ENCODE data around the gene WDR62. TPM values are rescaled to one million over a fixed set of nuclear protein-coding genes. Genes with fewer than 3 reads are reported as not detected.

The WDR62 gene
- total RNA-seq, 4 donors from 2014 or later: 0.78 to 1.8 (median 0.84) TPM

- intact Hi-C loops (cut with DNase I): no loop called here
- Histone ChIP-seq H3K27ac (peak overlapping the region; percentile 49 to 76 (median 64)), H3K4me3 (replicated peaks in 1 of 3) (no peak overlapping the region), H3K9me3 (no peaks in the 10 kb centered on the region), H3K27me3 (no peaks in the 10 kb centered on the region), H3K4me1 (peaks cover 5 to 27% of the 10 kb centered on the region in 2 donors), H3K36me3 (peaks cover 0 to 4% of the 10 kb centered on the region in 2 donors)
- peak; percentile 89 to 90 for DNase-seq
- TF ChIP-seq, protein P1, sequence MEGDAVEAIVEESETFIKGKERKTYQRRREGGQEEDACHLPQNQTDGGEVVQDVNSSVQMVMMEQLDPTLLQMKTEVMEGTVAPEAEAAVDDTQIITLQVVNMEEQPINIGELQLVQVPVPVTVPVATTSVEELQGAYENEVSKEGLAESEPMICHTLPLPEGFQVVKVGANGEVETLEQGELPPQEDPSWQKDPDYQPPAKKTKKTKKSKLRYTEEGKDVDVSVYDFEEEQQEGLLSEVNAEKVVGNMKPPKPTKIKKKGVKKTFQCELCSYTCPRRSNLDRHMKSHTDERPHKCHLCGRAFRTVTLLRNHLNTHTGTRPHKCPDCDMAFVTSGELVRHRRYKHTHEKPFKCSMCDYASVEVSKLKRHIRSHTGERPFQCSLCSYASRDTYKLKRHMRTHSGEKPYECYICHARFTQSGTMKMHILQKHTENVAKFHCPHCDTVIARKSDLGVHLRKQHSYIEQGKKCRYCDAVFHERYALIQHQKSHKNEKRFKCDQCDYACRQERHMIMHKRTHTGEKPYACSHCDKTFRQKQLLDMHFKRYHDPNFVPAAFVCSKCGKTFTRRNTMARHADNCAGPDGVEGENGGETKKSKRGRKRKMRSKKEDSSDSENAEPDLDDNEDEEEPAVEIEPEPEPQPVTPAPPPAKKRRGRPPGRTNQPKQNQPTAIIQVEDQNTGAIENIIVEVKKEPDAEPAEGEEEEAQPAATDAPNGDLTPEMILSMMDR (IDR thresholded peaks at IDR 0.05): no peak
- TF ChIP-seq POLR2A (IDR thresholded peaks at IDR 0.05): no peak
- WGBS, 2 donors: 59 to 62% methylated on average over 12 of the region's 12 CpGs
Observed at GRCh38 chr19:36136964-36137686, 82.4 kb downstream of the WDR62 start.

DNA sequence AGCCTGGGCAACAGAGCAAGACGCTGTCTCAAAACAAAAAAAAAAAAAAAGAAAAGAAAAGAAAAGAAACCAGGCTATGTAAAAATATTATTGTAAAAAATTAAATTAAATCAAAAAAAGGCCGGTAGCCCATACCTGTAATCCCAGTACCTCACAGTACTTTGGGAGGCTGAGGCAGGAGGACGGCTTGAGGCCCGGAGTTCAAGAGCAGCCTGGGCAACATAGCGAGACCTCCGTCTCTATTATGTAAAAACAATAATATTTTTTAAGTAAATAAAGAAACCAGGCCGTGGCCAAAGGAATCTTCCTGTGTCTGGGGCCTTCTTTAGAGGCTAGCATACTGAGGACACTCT lies 84.4 kb downstream of the WDR62 start:
- Histone ChIP-seq H3K4me3 (replicated peaks in 1 of 3) (peak overlapping the region in 2 of 3 donors; percentile 68 to 85), H3K27ac (peak overlapping the region; percentile 91 to 97 (median 96)), H3K36me3 (peaks cover 12 to 18% of the 10 kb centered on the region in 2 donors), H3K9me3 (no peaks in the 10 kb centered on the region), H3K4me1 (peaks cover 5 to 26% of the 10 kb centered on the region in 2 donors), H3K27me3 (no peaks in the 10 kb centered on the region)
- intact Hi-C loops (cut with DNase I): no loop called here
- 66 to 68% methylated on average over 7 of the region's 7 CpGs for WGBS, 2 donors
- no peak for TF ChIP-seq POLR2A (IDR thresholded peaks at IDR 0.05)
- DNase-seq: no peak

GRCh38 chr19:36139473-36140303 lies 85.0 kb downstream of the WDR62 start, which contains the start of gene CAPNS1:
CAPNS1 (plus strand) TSS chr19:36140066; CDS start chr19:36141012, 946 bp downstream.
- intact Hi-C loops (cut with DNase I): no loop called here
- DNase-seq: peak; percentile 98
- Histone ChIP-seq H3K4me3 (replicated peaks in 1 of 3) (peak within 1 kb of the TSS; percentile 16 to 85 (median 68)), H3K27ac (peak within 1 kb of the TSS; percentile 91 to 97 (median 96)), H3K36me3 (peaks cover 15 to 23% of the 10 kb centered on the region in 2 donors), H3K4me1 (peaks cover 5 to 26% of the 10 kb centered on the region in 2 donors), H3K9me3 (no peaks in the 10 kb centered on the region), H3K27me3 (no peaks in the 10 kb centered on the region)
- WGBS, 2 donors: 1 to 2% methylated on average over 25 to 34 of the region's 75 CpGs
- TF ChIP-seq POLR2A (IDR thresholded peaks at IDR 0.05): peak; percentile 84 to 93
- TF ChIP-seq, protein P1 (IDR thresholded peaks at IDR 0.05): peak in 4 of 6 experiments; percentile 5 to 35 (median 20)

- Histone ChIP-seq H3K9me3 (no peaks in the 10 kb centered on the region), H3K27ac (peak overlapping the region; percentile 91 to 97 (median 96)), H3K36me3 (peaks cover 21 to 26% of the 10 kb centered on the region in 2 donors), H3K4me3 (replicated peaks in 1 of 3) (peak overlapping the region; percentile 16 to 85 (median 68)), H3K27me3 (no peaks in the 10 kb centered on the region), H3K4me1 (peaks cover 5 to 26% of the 10 kb centered on the region in 2 donors)
- intact Hi-C loops (cut with DNase I): no loop called here
- DNase-seq: peak; percentile 49 to 53
- WGBS, 2 donors: 0 to 1% methylated on average over 26 to 29 of the region's 31 CpGs
- TF ChIP-seq POLR2A (IDR thresholded peaks at IDR 0.05): no peak
- TF ChIP-seq, protein P1 (IDR thresholded peaks at IDR 0.05): no peak
Observed at GRCh38 chr19:36140304-36141038, 85.8 kb downstream of the WDR62 start.
